DND-41 (cell line): ENCODE measurements around the gene RABGAP1L.

Experiments used
- CTCF ChIP-seq: IDR thresholded peaks from 2 replicates; pipeline ENCODE4 v1.5.1; 2012; ENCODE audit warnings: borderline replicate concordance, low read length, moderate library complexity, mild to moderate bottlenecking; ENCODE audit not compliant: poor library complexity, severe bottlenecking; ENCODE audit errors: extremely low read depth
- EZH2 ChIP-seq: IDR thresholded peaks from 3 replicates; pipeline ENCODE4 v1.6.1; 2012; ENCODE audit warnings: borderline replicate concordance, low read depth, mild to moderate bottlenecking, moderate library complexity, low read length, inconsistent platforms; ENCODE audit not compliant: severe bottlenecking

- TF ChIP-seq CTCF (no peak), EZH2 (no peak)
These were observed 855.9 kb downstream of the RABGAP1L start for GRCh38 chr1:175015243-175015642.
